ENCODE data around the gene DR1.

DR1 gene

GRCh38 chr1:93321720-93322119 lies 24.0 kb upstream of the DR1 start:
- no peaks in the 10 kb centered on the region for H3K36me3 ChIP-seq (ENCODE audit: insufficient read depth, low read length)
- no peak overlapping the region for H3K27ac ChIP-seq (ENCODE audit: low read depth, low read length, poor library complexity, severe bottlenecking)
- no peak overlapping the region for H2AFZ ChIP-seq (ENCODE audit: low read length)
- H3K4me3 ChIP-seq (ENCODE audit: low read depth, low read length, poor library complexity, severe bottlenecking) = no peak overlapping the region
- H4K20me1 ChIP-seq (ENCODE audit: insufficient read depth, low read length) = no peaks in the 10 kb centered on the region
- H3F3A ChIP-seq (ENCODE audit: insufficient read depth, low read length) = no peaks in the 10 kb centered on the region
- no peaks in the 10 kb centered on the region for H3K79me2 ChIP-seq (ENCODE audit: insufficient read depth, low read length)
- no peak overlapping the region for H3K9ac ChIP-seq (ENCODE audit: low read length)
- peaks cover 7% of the 10 kb centered on the region for H3K4me1 ChIP-seq (ENCODE audit: insufficient read depth, low read length, severe bottlenecking)
- no peaks in the 10 kb centered on the region for H3K9me2 ChIP-seq (ENCODE audit: low read depth, low read length)
- no peak overlapping the region for H3K4me2 ChIP-seq (ENCODE audit: low read length)
- H3K27me3 ChIP-seq (ENCODE audit: insufficient read depth, low read length) = no peaks in the 10 kb centered on the region
- H3K9me3 ChIP-seq (ENCODE audit: low read length) = no peaks in the 10 kb centered on the region
- TF ChIP-seq EZH2 (IDR thresholded peaks at IDR 0.05; ENCODE audit: borderline replicate concordance, low read length) = no peak
- no peak for TF ChIP-seq CTCF (IDR thresholded peaks at IDR 0.05; ENCODE audit: low read length)

- Histone ChIP-seq H2AFZ (ENCODE audit: low read length) (no peak overlapping the region), H3K9ac (ENCODE audit: low read length) (no peak overlapping the region), H3K4me2 (ENCODE audit: low read length) (no peak overlapping the region), H3K4me3 (ENCODE audit: low read depth, low read length, poor library complexity, severe bottlenecking) (no peak overlapping the region), H3K36me3 (ENCODE audit: insufficient read depth, low read length) (no peaks in the 10 kb centered on the region), H3K27me3 (ENCODE audit: insufficient read depth, low read length) (no peaks in the 10 kb centered on the region), H3K9me3 (ENCODE audit: low read length) (no peaks in the 10 kb centered on the region), H3K27ac (ENCODE audit: low read depth, low read length, poor library complexity, severe bottlenecking) (no peak overlapping the region), H3K79me2 (ENCODE audit: insufficient read depth, low read length) (no peaks in the 10 kb centered on the region), H3F3A (ENCODE audit: insufficient read depth, low read length) (no peaks in the 10 kb centered on the region), H3K9me2 (ENCODE audit: low read depth, low read length) (no peaks in the 10 kb centered on the region), H4K20me1 (ENCODE audit: insufficient read depth, low read length) (no peaks in the 10 kb centered on the region), H3K4me1 (ENCODE audit: insufficient read depth, low read length, severe bottlenecking) (peaks cover 7% of the 10 kb centered on the region)
- TF ChIP-seq EZH2 (IDR thresholded peaks at IDR 0.05; ENCODE audit: borderline replicate concordance, low read length) (no peak), CTCF (IDR thresholded peaks at IDR 0.05; ENCODE audit: low read length) (no peak)
Observed at GRCh38 chr1:93322349-93322748, 23.4 kb upstream of the DR1 start.

- no peak for TF ChIP-seq EZH2 (IDR thresholded peaks at IDR 0.05; ENCODE audit: borderline replicate concordance, low read length)
- TF ChIP-seq CTCF (IDR thresholded peaks at IDR 0.05; ENCODE audit: low read length) = no peak
- H3K4me2 ChIP-seq (ENCODE audit: low read length) = no peak overlapping the region
- H3K36me3 ChIP-seq (ENCODE audit: insufficient read depth, low read length) = no peaks in the 10 kb centered on the region
- no peaks in the 10 kb centered on the region for H3K9me3 ChIP-seq (ENCODE audit: low read length)
- H3K9me2 ChIP-seq (ENCODE audit: low read depth, low read length) = no peaks in the 10 kb centered on the region
- H4K20me1 ChIP-seq (ENCODE audit: insufficient read depth, low read length) = no peaks in the 10 kb centered on the region
- no peak overlapping the region for H2AFZ ChIP-seq (ENCODE audit: low read length)
- H3K27me3 ChIP-seq (ENCODE audit: insufficient read depth, low read length) = no peaks in the 10 kb centered on the region
- H3F3A ChIP-seq (ENCODE audit: insufficient read depth, low read length) = no peaks in the 10 kb centered on the region
- H3K4me3 ChIP-seq (ENCODE audit: low read depth, low read length, poor library complexity, severe bottlenecking) = no peak overlapping the region
- H3K79me2 ChIP-seq (ENCODE audit: insufficient read depth, low read length) = no peaks in the 10 kb centered on the region
- H3K27ac ChIP-seq (ENCODE audit: low read depth, low read length, poor library complexity, severe bottlenecking) = no peak overlapping the region
- H3K9ac ChIP-seq (ENCODE audit: low read length) = no peak overlapping the region
- H3K4me1 ChIP-seq (ENCODE audit: insufficient read depth, low read length, severe bottlenecking) = peaks cover 14% of the 10 kb centered on the region
Observed at GRCh38 chr1:93323185-93323820, 22.4 kb upstream of the DR1 start.
